Airway epithelial cell (primary cell): Measurements from ENCODE around the gene RHOC. TPM values are rescaled to one million over a fixed set of nuclear protein-coding genes. Genes with fewer than 3 reads are reported as not detected.

Experiments
- total RNA-seq: library from RNA; depleted of rRNA; stranded (reverse); fragments of >200 nt; gene quantifications from 2 replicates; pipeline ENCODE4 v1.2.3, GENCODE V29; 2015

Gene RHOC
- total RNA-seq = 418 and 470 TPM in 2 replicates

GRCh38 chr1:112706505-112707220 lies at the start of gene RHOC:
RHOC (minus strand) TSS chr1:112707127; CDS start chr1:112703799, 3,328 bp downstream.

GRCh38 chr1:112715264-112716053 lies 8.5 kb upstream of the RHOC start, which contains the start of gene PPM1J:
PPM1J (minus strand) TSS chr1:112715332; CDS start chr1:112715301, 31 bp downstream.

GRCh38 chr1:112674440-112674985 lies 32.4 kb downstream of the RHOC start, which contains the start of gene MOV10:
MOV10 (plus strand) TSS chr1:112674659; CDS start chr1:112674913, 254 bp downstream.

Other genes with a start within 250 kb of the RHOC start
- gene WNT2B, start 198.2 kb downstream of the RHOC start, total RNA-seq = 0.56 and 0.65 TPM in 2 replicates
- gene ST7L, start 88.0 kb downstream of the RHOC start, total RNA-seq = 9.7 and 10.6 TPM in 2 replicates
- 221 and 230 TPM in 2 replicates for gene CAPZA1, start 87.3 kb downstream of the RHOC start, total RNA-seq
- 35.3 and 52.7 TPM in 2 replicates for gene MOV10, start 32.5 kb downstream of the RHOC start, total RNA-seq
- gene PPM1J, start 8.2 kb upstream of the RHOC start, total RNA-seq = 4.9 and 6.4 TPM in 2 replicates
- 109 and 127 TPM in 2 replicates for gene SLC16A1, start 249.1 kb upstream of the RHOC start, total RNA-seq